Activated CD8-positive, alpha-beta memory T cell treated with anti-CD3 and anti-CD28 coated beads for 48 hours (primary cell): ENCODE data around the gene GATAD2A.
"Not testable (repeated sequence)": the region's sequence is repeated elsewhere in the genome, so short reads cannot be mapped to it uniquely, and the experiment has no call there.

Experiments
- DNase-seq, 3 experiments: peaks; one replicate each; pipeline ENCODE4 v3.0.0-alpha.2; 2020; ENCODE audit warnings: low read depth in 2 of 3, low spot score in 2 of 3

GATAD2A gene

GRCh38 chr19:19446655-19447437 lies 41.4 kb downstream of the GATAD2A start:
- no peak for DNase-seq

- DNase-seq: no peak
Measured at GRCh38 chr19:19447536-19448237, 42.2 kb downstream of the GATAD2A start.

- no peak for DNase-seq
Measured at GRCh38 chr19:19448238-19448544, 42.7 kb downstream of the GATAD2A start.

- DNase-seq: no peak
Measured at GRCh38 chr19:19451429-19452242, 46.2 kb downstream of the GATAD2A start.

- no peak for DNase-seq
Measured at GRCh38 chr19:19452243-19453124, 47.0 kb downstream of the GATAD2A start.

GRCh38 chr19:19453125-19453454 lies 47.6 kb downstream of the GATAD2A start:
- no peak for DNase-seq

GRCh38 chr19:19455166-19455919 lies 49.9 kb downstream of the GATAD2A start:
- not testable (repeated sequence) for DNase-seq

GRCh38 chr19:19457671-19458070 lies 52.2 kb downstream of the GATAD2A start:
- DNase-seq: no peak

- DNase-seq: no peak
Measured at GRCh38 chr19:19458110-19458816, 52.8 kb downstream of the GATAD2A start.

GRCh38 chr19:19459073-19459472 lies 53.6 kb downstream of the GATAD2A start:
- DNase-seq: no peak

- peak in 1 of 3 experiments; percentile 44 for DNase-seq
Measured at GRCh38 chr19:19459707-19460251, 54.3 kb downstream of the GATAD2A start.

GRCh38 chr19:19460258-19460731 lies 54.8 kb downstream of the GATAD2A start:
- DNase-seq: no peak

- DNase-seq: peak; percentile 34 to 54 (median 41)
Measured at GRCh38 chr19:19460761-19461265, 55.3 kb downstream of the GATAD2A start.

- no peak for DNase-seq
Measured at GRCh38 chr19:19461306-19461670, 55.8 kb downstream of the GATAD2A start.

GRCh38 chr19:19461671-19462622 lies 56.5 kb downstream of the GATAD2A start:
- no peak for DNase-seq

GRCh38 chr19:19463348-19464117 lies 58.1 kb downstream of the GATAD2A start:
- no peak for DNase-seq
